GM21528 (cell line): ENCODE data around the gene MARF1.
"Not testable (repeated sequence)": the region's sequence is repeated elsewhere in the genome, so short reads cannot be mapped to it uniquely, and the experiment has no call there.

ENCODE experiments used
- ATAC-seq: cut with Tn5 transposase; IDR thresholded peaks from one replicate; pipeline ENCODE4 v1.9.1; 2021; ENCODE audit warnings: mild to moderate bottlenecking, moderate library complexity; ENCODE audit not compliant: unreplicated experiment, low FRiP score

MARF1 gene

GRCh38 chr16:15652293-15653001 lies 9.5 kb upstream of the MARF1 start:
- ATAC-seq, result no peak

DNA sequence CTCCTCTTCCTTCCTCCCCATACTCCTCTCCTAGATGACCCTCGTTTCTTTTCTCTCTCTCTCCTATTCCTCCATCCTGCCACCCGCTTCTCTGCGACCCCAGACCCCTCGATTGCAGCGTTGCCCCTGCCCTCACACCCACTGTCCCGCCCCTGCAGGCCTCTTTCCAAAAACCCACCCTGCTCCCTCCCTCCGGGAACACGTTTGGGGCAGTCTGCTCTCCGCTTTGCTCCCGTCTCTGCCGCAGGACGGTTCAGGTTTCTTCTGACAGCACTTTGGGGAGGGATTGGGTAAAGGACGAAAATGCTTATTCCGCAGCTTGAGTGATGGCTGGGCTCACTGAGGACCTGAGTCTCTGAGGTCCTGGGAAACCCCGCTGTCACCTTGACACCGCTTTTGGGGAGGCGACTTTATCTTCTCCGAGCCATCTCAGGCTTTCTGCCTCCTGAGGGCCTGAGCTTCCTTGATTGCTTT lies 7.8 kb upstream of the MARF1 start:
- no peak for ATAC-seq

GRCh38 chr16:15650019-15650697 lies 7.2 kb upstream of the MARF1 start, which contains the start of gene NDE1:
NDE1 (plus strand) TSS chr16:15650245; CDS start chr16:15664779, 14,534 bp downstream.
- ATAC-seq, result peak; percentile 62

GRCh38 chr16:15649727-15650018 lies 6.7 kb upstream of the MARF1 start:
- ATAC-seq, result no peak

DNA sequence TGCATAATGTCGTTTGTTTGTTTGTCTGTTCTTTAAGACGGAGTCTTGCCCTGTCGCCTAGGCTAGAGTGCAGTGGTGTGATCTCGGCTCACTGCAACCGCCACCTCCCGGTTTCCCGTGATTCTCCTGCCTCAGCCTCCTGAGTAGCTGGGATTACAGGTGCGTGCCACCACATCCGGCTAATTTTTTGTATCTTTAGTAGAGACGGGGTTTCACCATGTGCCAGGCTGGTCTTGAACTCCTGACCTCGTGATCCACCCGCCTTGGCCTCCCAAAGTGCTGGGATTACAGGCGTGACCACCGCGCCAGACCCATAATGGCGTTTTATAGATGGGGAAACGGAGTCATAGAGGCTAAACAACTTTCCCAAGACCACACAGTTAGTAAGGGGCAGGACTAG lies 6.4 kb upstream of the MARF1 start:
- ATAC-seq, result not testable (repeated sequence)

- ATAC-seq, result no peak
Observed at GRCh38 chr16:15648135-15648730, 5.3 kb upstream of the MARF1 start.

DNA sequence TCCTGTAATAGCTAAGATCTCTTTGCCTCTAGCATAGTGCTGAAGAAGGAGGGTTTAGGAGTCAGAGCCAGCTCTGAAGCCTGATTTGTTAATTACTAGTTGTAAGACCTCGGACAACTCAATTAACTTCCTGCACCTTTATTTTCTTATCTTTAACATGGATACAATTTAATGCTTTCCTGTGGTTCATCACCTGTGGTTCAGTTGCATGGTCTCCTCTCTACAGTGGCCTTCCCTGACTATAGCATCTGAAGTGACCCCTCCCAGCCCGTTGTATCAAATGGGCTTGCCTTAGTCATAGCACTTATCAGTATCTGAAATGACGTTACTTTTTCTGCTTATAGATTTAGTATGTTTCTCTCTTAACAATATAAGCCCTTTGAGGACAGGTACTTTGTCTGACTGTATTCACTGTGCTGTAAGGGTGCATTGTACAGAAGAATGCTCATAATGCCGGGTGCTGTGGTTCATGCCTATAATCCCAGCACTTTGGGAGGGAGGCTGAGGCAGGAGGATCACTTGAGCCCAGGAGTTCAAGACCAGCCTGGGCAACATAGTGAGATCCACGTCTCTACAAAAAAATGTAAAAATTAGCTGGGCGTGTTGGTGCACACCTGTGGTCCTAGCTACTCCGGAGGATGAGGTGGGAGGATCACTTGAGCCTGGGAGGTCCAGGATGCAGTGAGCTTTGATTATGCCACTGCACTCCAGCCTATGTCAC lies 4.5 kb upstream of the MARF1 start:
- no peak for ATAC-seq

GRCh38 chr16:15646557-15647293 lies 3.8 kb upstream of the MARF1 start:
- not testable (repeated sequence) for ATAC-seq

- not testable (repeated sequence) for ATAC-seq
Observed at GRCh38 chr16:15644962-15645465, 2.1 kb upstream of the MARF1 start.

DNA sequence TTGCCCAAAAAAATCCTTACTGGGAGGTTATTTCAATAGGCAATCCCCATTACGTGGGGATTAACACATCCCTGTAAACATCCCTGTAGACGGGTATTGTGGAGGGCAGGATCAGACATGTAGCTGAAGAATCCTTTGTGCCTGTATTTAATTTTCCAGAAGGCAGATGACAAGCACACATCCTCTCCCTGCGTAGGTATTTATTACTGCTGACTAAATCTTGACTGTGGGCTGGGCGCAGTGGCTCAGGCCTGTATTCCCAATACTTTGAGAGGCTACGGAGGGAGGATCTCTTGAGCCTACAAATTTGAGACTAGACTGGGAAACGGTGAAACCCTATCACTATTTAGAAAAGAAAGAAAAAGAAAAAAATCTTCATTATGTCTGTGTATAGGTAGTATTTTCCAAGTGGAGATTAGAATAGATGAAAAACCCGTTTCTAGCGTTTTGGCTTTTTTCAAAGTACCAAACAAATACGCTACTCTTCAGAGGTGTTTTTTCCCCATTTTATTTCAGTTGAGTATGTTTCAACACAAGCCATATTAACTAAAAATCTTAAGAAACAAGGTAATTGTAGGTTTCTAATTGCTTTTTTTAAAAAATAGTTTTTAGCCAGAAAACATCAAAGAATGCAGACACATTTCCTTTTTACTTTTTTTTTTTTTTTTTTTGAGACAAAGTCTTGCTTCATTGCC lies 1.5 kb upstream of the MARF1 start:
- ATAC-seq, result no peak

DNA sequence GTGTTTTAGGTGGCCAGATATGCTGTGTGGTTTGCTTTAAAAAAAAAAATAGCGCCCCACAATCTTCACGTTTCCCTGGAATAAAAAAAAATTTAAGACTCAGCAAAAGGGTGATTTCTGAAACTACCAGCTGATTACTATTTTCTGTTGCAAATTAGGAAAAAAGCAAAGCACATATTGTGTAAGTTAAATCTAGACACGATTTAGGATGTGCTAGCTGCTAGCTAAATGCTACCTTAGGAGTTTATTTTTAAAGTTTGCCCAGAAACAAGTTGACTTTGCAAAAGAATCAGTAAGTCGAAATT lies 944 bp upstream of the MARF1 start:
- ATAC-seq, result no peak

GRCh38 chr16:15642557-15643047 lies 352 bp downstream of the MARF1 start:
- peak; percentile 64 for ATAC-seq

DNA sequence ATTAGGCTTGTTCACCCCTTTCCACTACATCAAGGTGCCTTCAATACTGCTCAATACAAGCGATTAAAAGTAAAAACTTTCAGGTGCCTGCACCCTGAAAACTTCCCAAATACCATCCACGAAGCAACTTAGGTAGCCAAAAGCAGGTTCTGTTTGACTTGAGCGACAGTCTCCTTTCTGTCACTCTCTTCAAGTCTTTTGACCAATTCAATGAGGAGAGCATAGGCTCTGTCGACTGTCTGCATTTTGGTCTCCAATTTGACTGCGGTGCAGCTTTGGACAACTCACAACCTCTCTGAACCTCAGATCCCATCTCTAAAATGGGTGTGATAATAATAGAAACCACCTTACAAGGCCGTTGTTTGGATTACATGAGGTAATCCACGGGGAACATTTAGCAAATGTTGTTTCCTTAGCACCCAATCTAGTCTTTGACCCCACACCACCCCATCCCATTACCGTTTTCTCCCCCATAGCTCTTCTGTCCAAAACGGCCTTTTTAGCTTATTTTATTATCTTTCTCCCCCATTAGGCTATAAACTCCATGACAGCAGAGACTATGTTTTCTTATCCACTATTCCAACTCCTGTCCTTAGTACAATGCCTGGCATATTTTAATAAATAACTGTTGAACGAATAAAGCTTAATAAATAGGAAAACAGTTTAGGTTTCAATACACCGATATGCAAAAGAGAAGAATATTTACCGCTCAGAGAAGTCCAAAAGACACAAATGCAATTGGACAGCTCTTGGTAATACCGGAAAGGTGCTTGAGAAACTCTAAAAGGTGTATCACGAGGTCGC lies 999 bp downstream of the MARF1 start:
- ATAC-seq, result no peak

DNA sequence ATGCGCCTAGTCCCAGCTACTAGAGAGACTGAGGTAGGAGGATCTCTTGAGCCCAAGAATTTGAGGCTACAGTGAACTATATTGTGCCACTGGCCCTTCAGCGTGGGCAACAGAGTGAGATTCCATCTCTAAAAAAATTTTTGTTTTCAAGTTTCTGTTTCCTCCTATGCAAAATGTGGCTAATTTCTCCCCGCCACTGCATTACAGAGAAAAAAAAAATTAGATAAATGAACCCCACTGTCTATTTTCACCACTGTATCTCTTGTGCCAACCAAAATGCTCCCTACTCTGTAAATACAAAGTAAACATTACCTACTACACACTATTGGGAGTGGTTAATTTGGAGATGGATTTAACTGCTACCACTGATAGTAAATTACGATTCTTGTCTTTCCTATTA lies 2.0 kb downstream of the MARF1 start:
- no peak for ATAC-seq

- ATAC-seq, result no peak
Observed at GRCh38 chr16:15639061-15639568, 3.8 kb downstream of the MARF1 start.

GRCh38 chr16:15636392-15636873 lies 6.5 kb downstream of the MARF1 start:
- no peak for ATAC-seq

GRCh38 chr16:15635926-15636325 lies 7.0 kb downstream of the MARF1 start:
- ATAC-seq, result no peak

DNA sequence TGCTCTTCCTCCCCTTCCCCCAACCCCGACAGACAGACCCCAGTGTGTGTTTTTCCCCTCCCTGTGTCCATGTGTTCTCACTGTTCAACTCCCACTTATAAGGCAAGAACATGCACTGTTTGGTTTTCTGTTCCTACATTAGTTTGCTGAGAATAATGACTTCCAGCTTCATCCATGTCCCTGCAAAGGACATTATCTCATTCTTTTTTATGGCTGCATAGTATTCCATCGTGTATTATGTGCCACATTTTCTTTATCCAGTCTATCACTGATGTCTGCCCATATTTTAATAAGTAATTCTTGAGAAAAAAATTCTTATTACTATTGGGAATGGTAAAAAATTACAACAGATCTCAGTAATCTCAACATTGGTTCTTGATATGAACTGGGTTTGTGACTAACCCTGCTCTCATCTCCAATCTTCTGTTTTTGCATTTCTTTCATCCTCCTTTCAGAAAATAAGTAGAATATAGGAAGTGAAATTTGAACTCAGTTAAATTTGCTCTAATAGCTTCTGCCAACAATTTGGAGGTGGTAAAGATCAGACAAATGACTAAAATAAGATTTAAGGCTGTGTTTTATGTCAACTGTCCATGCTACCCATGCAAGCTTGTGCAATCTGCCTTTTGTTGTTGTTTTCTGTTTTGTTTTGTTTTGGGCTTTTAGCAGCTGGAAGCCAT lies 11.1 kb downstream of the MARF1 start:
- no peak for ATAC-seq
